AG04450 (cell line): ENCODE measurements around the gene SEZ6L. TPM values are rescaled to one million over a fixed set of nuclear protein-coding genes. Genes with fewer than 3 reads are reported as not detected.

Source experiments
- CTCF ChIA-PET: fragments of 300-600, 350-600 bp; formaldehyde crosslinking; extraction: SDS; loops from one replicate; lab custom pipeline; 2022; ENCODE audit warnings: antibody characterized with exemption, inconsistent platforms; lab: Charles Lee
- POLR2A ChIA-PET: fragments of 350-600 bp; formaldehyde crosslinking; extraction: SDS; loops from one replicate; lab custom pipeline; 2021; ENCODE audit warnings: antibody characterized with exemption, inconsistent platforms; lab: Yijun Ruan, JAX
- DNase-seq: peaks from one replicate; pipeline ENCODE4 v3.0.0-alpha.2; 2011; ENCODE audit warnings: low read depth, low spot score
- H3K27ac ChIP-seq: one replicate; pipeline ENCODE4 v1.5.1; 2012; ENCODE audit warnings: low read depth, low read length, control low read depth
- H3K27me3 ChIP-seq: one replicate; pipeline ENCODE4 v1.6.0; 2012; ENCODE audit warnings: low read length; ENCODE audit not compliant: control insufficient read depth, insufficient read depth
- H3K4me3 ChIP-seq: 2 replicates; pipeline ENCODE4 v1.5.1; 2011; ENCODE audit warnings: mild to moderate bottlenecking, low read depth, low read length, control low read depth
- H3K9me3 ChIP-seq: 2 replicates; pipeline ENCODE4 v1.5.1; 2012; ENCODE audit warnings: low read length; ENCODE audit not compliant: control insufficient read depth, insufficient read depth
- polyA plus RNA-seq: library from polyadenylated mRNA; depleted of rRNA; stranded (reverse); fragments of >200 nt; gene quantifications from 2 replicates; pipeline ENCODE4 v1.2.3, GENCODE V29; 2011
- TF ChIP-seq, protein P1 (sequence below): IDR thresholded peaks from 2 replicates; pipeline ENCODE4 v1.5.1; 2011; ENCODE audit warnings: low read depth, low read length, control low read depth, inconsistent platforms

The SEZ6L gene
- polyA plus RNA-seq, 1 experiment, result not detected

DNA sequence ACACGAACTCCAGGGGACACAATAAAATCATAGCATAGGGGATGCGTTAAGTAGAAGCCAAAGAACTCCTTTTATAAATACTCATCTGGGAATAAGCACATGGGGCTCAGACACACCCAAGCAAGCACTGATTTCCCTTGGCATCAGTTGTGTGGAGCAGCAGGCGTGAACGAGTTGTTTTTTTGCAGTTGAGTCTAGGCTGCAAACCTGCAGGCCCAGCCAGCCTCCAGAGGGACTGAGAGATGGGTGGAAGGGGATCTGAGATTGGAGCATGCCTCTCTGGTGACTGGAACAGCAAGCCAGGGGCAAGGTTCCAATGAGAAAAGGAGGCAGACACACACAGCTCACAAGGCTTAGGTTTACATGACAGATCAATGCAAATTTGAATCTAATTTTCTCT is 27.4 kb upstream of the SEZ6L start:
- TF ChIP-seq, protein P1, sequence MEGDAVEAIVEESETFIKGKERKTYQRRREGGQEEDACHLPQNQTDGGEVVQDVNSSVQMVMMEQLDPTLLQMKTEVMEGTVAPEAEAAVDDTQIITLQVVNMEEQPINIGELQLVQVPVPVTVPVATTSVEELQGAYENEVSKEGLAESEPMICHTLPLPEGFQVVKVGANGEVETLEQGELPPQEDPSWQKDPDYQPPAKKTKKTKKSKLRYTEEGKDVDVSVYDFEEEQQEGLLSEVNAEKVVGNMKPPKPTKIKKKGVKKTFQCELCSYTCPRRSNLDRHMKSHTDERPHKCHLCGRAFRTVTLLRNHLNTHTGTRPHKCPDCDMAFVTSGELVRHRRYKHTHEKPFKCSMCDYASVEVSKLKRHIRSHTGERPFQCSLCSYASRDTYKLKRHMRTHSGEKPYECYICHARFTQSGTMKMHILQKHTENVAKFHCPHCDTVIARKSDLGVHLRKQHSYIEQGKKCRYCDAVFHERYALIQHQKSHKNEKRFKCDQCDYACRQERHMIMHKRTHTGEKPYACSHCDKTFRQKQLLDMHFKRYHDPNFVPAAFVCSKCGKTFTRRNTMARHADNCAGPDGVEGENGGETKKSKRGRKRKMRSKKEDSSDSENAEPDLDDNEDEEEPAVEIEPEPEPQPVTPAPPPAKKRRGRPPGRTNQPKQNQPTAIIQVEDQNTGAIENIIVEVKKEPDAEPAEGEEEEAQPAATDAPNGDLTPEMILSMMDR, result no peak

DNA sequence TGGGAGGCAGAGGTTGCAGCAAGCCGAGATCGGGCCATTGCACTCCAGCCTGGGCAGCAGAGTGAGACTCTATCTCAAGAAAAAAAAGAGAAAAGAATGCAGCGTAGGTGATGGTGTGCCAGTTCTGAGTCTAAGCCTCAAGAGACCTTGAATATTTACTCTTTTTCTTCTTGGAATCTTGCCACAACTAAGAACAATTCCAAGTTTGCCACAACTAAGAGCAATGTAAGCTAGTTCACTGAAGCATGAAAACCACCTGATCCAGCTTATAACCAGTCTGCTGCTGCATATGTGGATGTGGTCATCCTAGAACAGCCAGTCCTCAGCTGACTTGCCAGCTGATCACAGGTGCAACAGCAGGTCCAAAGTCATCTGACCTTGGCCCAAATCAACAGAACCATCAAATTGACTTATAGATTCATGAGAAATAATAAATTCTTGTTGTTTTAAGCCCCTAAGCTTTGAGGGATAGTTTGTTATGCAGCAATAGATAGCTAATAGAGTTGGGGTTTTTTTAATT is 25.4 kb upstream of the SEZ6L start:
- CTCF ChIA-PET, result no interaction called here
- DNase-seq, result no peak
- Histone ChIP-seq H3K9me3 (peaks cover 9% of the 10 kb centered on the region), H3K4me3 (no peak overlapping the region), H3K27me3 (no peaks in the 10 kb centered on the region), H3K27ac (no peak overlapping the region)
- TF ChIP-seq, protein P1, result no peak
- POLR2A ChIA-PET, result no interaction called here

More for the DNA sequence above, 27.4 kb upstream of the SEZ6L start:
- no peak for DNase-seq
- no peak overlapping the region for H3K4me3 ChIP-seq
- H3K27ac ChIP-seq, result no peak overlapping the region
- no peaks in the 10 kb centered on the region for H3K27me3 ChIP-seq
- POLR2A ChIA-PET, result no interaction called here
- peaks cover 11% of the 10 kb centered on the region for H3K9me3 ChIP-seq
- CTCF ChIA-PET, result no interaction called here

GRCh38 chr22:26159886-26160285 is 9.4 kb upstream of the SEZ6L start:
- Histone ChIP-seq H3K27ac (no peak overlapping the region), H3K4me3 (no peak overlapping the region), H3K9me3 (peaks cover 21% of the 10 kb centered on the region; the same call in 1 of the 2 replicates), H3K27me3 (no peaks in the 10 kb centered on the region)
- ChIA-PET CTCF (no interaction called here), POLR2A (no interaction called here)
- TF ChIP-seq, protein P1, result no peak
- DNase-seq, result no peak

DNA sequence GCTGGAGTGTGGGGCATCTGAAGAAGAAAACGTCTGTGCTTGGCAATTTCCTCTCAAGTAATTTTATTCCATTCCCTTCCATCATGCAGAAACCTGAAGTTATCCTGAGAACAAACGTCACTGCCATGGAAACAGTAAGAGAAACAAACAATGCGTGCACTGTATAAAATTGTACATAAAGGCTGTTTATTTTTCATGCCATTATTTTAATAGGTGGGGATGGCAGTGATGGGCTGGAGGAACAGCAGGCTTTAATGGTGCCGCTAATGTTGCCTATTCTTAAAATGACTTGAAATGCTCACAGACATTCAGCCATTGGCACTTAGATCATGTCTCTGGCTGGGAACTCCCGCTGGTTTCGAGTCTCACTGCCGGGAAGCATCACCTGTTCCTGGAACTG is 7.5 kb upstream of the SEZ6L start:
- Histone ChIP-seq H3K9me3 (peaks cover 15% of the 10 kb centered on the region; the same call in 1 of the 2 replicates), H3K27me3 (no peaks in the 10 kb centered on the region), H3K27ac (no peak overlapping the region), H3K4me3 (no peak overlapping the region)
- POLR2A ChIA-PET, result no interaction called here
- CTCF ChIA-PET, result interaction anchor here (1.2 kb wide), 1 partner anchor 9 kb away, joined by 3 read pairs; no protein-coding TSS in a partner anchor
- TF ChIP-seq, protein P1, result no peak
- no peak for DNase-seq

- ChIA-PET POLR2A (no interaction called here), CTCF (interaction anchor here (1.2 kb wide), 1 partner anchor 8 kb away, joined by 3 read pairs; no protein-coding TSS in a partner anchor)
- TF ChIP-seq, protein P1, result no peak
- Histone ChIP-seq H3K4me3 (no peak overlapping the region), H3K27ac (no peak overlapping the region), H3K9me3 (peaks cover 15% of the 10 kb centered on the region; the same call in 1 of the 2 replicates), H3K27me3 (no peaks in the 10 kb centered on the region)
- DNase-seq, result no peak
These were observed 6.3 kb upstream of the SEZ6L start for GRCh38 chr22:26162926-26163325.
